GM20431 (cell line): ENCODE data around the gene TMEM267.
"Not testable (repeated sequence)": the region's sequence is repeated elsewhere in the genome, so short reads cannot be mapped to it uniquely, and the experiment has no call there.

Experiments
- in situ Hi-C: fragments of 300-500 bp; cut with MseI, MboI; formaldehyde crosslinking; loops from one replicate; pipeline ENCODE4 v1.15.0; 2020; ENCODE audit warnings: low sequenced_read_pairs; ENCODE audit not compliant: unreplicated experiment

The TMEM267 gene, protein sequence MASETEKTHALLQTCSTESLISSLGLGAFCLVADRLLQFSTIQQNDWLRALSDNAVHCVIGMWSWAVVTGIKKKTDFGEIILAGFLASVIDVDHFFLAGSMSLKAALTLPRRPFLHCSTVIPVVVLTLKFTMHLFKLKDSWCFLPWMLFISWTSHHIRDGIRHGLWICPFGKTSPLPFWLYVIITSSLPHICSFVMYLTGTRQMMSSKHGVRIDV

DNA sequence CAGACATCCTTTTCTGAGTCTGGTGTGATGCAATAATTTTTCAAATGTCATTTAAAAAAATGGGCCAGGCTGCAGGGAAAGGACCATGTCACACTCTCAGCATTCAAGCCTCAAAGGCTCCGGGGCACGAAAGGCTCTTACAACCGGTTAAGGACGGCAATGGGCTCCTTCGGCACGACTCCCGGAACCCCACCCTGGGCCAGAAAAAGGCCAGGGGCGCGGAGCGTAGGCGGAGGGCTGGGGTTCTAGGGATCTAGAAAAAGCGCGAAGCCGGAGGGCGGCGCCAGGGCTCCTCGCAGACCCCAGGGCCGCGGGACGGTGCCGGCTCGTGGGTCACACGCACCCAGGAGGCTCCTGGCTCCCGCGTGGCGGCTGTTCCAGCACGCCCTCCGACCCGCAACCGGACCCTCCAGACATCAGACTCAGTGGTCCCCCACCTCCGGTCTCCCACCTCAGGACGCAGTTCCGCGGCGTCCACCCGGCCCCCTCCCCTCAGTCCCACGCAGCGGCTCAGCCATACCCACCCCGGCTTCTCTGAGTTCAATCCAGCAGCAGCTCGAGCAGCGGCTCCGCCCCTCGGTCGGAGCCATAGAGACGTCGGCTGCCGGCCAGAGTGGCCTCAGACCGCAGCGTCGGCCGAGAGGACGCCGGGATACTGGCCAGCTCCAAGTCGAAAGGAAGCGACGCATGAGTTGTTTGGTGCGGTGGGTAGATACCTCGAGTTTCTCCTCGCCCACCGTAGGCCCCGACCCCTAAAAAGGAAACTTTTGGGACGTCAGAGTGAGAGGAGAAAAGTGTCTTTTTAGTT lies at the start of gene TMEM267:
TMEM267 (minus strand) TSS at position 568 of the 808 bp plus-strand sequence. CDS start 29,896 bp downstream, outside the sequence.
- in situ Hi-C loops = no loop called here

- in situ Hi-C loops = no loop called here
These were observed 47.0 kb upstream of the TMEM267 start for GRCh38 chr5:43530648-43531047.

DNA sequence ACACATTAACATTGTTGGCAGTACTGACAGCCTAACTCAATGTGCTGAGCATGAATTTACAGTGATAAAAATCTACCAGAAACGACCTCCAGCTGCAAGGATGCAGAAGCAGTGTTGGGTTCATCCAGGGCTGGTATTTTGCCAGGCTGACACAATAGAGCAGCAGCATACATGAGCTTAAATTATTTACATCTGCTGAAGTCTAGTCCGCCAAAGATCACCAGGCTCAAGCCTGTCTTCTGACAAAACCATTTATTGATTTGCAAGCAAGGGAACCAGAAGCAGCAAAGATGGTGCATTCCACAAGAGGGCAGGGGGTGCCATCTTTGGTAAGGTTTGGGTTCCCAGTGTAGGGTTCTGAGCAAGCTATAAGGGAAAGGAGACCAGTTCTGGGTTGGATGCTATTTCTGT lies 40.0 kb upstream of the TMEM267 start:
- in situ Hi-C loops = no loop called here

DNA sequence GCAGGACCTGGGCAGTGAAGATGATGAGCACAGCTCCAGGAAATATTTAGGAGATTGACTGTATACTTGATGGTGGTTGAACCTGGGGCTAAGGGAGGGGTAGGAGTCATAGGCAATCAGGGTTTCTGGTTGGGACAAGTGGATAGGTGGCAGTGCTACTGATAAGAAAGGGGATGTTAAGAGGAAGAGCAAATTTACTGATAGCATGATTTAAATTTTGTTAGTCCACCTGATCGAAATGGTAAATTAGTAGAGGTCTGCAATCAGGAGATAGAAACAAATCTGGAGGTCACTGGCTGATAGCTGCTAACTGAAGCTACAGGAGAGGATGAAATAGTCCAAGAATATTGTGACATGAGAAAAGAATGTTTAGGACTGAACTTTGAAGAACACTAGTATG lies 37.0 kb upstream of the TMEM267 start:
- in situ Hi-C loops = no loop called here

- in situ Hi-C loops = no loop called here
These were observed 32.0 kb upstream of the TMEM267 start for GRCh38 chr5:43515678-43516048.

DNA sequence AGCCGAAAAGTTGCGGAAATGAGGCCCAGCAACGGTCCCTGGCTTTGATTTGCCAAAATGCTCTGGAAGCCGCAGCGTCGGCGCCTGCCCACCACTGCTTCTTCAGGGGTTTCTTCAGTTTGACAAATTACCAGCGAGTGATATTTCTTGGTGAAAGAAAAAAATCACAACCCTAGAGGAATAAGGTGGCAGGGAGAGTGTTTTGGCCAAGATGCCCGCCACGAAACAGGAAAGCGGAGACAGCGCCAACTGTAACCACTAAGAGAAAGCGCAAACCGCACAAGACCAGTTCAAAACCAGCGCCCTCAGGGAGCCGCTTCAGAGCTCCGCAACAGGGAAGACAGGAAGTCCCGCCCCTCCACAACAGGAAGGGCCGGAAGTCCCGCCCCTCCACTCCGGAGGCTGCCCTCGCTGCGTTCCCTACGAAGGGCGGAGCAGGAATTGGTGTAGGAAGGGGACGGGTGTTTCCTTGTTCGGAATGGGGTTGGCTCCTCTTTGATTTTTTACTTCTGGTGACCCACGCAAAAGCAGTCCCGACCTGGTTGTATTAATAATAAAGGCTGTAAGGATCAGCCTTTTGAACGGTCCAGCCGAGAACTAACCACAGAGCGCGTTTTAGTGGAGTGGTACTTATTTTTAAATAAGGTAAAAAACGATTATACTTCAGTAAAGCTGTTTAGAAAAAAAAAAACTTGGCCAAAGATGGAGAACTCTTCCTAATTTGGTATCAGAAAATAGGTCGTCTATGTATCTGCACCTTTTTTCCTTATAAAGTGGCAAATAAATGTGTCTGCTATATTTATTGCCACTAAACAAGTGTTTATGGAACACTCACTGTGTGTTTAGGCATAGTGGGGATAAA lies 31.4 kb upstream of the TMEM267 start, which contains the start of gene C5orf34:
C5orf34 (minus strand) TSS at position 333 of the 862 bp plus-strand sequence. CDS start 5,809 bp downstream, outside the sequence.
- in situ Hi-C loops = no loop called here

DNA sequence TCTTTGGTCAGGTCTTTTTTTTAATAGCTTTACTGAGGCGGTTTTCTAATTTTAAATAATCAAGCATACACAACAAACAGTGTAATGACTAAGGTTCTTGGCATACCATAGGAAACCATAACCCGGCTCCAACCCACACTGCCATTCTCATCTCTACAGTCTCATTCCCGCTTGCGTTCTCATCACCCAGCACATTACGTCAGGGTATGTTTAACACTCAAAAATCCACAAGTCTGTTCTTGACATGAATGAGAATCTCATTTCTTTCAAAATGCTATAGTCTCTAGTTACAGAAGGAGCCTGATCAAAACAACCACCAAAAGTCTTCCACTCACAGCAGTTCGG lies 30.8 kb upstream of the TMEM267 start:
- in situ Hi-C loops = no loop called here

DNA sequence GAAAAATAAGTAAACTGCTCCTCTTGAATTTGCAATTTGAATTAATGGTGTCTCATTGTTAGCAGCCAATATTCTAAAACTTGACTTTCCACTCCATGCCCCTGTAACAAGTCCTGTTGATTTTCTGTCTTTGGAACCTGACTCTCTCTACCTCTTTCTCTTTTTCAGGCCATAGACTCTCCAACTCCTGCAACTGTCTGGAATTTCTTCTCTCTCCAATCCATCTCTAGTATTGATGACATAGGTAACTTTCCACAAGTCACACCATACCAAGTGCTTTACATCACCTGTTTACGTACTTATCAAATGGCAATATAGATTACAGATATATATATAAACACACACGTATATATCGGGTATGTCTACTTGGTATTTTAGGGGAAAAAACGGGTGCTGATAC lies 30.4 kb upstream of the TMEM267 start:
- in situ Hi-C loops = no loop called here

GRCh38 chr5:43511062-43511461 lies 27.4 kb upstream of the TMEM267 start:
- in situ Hi-C loops = not testable (repeated sequence)

DNA sequence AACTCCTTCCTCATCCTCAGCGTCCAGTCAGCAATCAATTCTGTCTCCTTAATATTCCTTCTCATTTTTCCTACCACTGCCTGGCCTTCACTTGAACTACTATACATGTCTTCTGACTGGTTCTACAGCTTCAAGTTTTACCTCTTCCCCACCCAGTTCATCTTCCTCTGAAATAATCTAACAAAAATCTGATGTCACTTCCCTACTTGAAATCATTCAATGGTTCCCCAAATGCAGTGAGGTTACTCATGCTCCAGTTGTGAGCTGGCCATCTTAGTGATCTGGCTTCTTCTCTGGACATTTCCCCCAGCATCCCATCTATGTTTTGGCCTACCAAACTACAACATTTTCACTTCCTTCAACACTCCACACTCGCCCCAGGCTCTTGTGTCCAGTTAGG lies 14.9 kb upstream of the TMEM267 start:
- in situ Hi-C loops = no loop called here

GRCh38 chr5:43497311-43498104 lies 13.8 kb upstream of the TMEM267 start:
- in situ Hi-C loops = no loop called here

DNA sequence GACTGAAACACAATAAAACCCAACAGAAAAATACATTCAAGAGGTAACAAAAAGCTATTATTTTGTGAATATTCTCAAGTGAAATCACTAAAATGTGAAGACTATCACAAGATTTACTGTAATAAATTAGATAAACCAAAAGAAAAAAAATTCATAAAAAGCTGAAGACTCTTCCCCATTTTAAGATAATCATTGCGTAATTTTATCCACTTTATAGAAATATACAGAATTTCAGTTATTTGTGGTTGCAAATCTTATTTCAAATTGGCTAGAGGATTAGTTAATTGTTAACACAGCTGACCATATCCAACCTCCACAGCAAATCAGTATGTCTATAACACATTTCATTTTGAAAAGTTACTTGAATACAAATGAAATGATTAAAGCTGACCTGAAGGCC lies 7.7 kb upstream of the TMEM267 start:
- in situ Hi-C loops = no loop called here

- in situ Hi-C loops = no loop called here
These were observed 2.7 kb upstream of the TMEM267 start for GRCh38 chr5:43486353-43486752.

DNA sequence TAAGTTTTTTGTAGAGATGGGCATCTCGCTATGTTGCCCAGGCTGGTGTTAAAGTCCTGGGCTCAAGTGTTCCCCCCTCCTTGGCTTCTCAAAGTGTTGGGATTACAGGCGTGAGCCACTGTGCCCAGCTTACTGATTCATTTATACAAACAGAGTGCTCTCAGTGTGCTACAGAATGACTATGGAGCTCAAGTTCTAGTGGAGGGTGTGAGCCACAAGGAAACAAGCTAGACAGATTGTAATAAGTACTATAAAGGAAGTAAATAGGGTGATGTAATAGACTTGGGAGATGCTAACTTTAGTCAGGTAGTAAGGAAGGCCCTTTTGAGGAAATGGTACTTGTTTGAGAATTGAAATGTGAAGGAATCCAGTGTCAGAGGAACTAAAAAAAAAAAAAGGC lies 1.7 kb upstream of the TMEM267 start:
- in situ Hi-C loops = no loop called here

DNA sequence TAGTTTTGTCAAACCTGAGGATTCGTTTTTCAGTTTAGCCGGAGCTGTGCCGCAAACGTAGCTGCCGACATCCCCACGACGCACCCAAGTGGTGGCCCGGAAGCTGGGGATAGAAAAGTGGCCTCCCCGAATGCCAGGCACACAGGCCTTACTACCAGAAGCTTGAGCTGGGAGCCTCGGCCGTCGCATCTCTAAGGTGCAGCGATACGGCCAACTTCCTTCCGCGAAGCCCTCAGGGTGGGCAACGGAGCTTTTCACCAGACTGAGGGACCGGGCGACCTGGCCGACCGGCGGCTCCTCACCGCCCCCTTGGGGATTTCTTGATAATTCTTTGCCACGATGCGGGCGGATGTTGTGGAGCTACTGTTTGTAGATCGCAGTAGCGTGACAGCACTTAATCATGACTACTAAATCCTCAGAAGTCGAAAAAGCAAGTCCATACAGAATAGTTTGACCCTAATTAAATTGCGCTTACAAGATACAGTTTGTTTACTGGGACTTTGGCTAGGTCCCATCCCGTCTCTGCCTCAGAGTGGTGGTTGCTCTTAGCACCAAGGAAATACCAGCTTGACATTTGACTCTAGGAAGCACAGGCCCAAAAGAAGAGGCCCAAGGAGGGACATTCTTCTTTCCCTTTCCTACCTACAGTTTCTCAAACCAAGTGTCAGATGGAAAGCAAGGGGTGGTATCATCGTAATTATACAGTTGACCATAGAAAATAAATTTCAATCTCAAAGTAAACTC lies 613 bp upstream of the TMEM267 start:
- in situ Hi-C loops = no loop called here

- in situ Hi-C loops = no loop called here
These were observed 971 bp downstream of the TMEM267 start for GRCh38 chr5:43482490-43483297.

DNA sequence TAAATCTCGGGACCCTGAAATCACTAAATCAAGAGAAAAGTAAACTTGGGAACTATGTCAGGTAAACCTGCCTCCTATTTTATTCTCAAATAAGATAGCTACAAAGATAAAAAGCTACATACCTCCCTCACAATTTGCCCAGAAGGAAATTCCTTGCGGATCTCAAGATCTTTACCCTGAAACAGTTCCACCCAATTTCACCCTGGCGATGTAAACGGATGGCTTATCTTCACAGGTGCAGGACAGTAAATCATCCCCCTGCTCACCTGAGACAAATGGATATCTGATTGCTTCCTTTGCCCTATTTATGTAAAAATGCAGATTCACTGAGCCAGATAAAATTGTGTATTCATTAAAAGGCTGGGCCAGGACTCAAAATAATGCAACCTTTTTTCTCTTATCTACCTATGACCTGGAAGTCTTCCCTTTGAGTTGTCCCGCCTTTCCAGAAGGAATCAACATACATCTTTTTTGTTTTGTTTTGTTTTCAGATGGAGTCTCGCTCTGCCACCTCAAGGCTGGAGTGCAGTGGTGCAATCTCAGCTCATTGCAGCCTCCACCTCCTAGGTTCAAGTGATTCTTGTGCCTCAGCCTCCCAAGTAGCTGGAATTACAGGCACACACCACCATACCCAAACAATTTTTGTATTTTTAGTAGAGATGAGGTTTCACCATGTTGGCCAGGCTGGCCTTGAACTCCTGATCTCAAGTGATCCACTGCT lies 13.8 kb downstream of the TMEM267 start:
- in situ Hi-C loops = no loop called here

DNA sequence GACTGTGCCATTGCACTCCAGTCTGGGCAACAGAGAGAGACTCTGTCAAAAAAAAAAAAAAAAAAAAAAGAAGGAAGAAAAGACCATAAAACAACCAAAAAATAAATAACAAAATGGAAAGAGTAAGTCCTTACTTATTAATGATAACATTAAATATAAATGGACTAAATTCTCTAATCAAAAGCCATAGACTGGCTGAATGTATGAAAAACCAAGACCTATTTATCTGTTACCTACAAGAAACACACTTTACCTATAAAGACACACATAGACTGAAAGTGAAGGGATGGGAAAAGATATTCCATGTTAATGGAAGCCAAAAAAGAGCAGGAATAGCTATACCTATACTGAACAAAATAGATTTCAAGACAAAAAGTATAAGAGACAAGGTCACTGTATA lies 16.6 kb downstream of the TMEM267 start:
- in situ Hi-C loops = no loop called here
